Kasumi-1 (cell line): ENCODE results near the gene ZNF534.
"Not testable (repeated sequence)": the region's sequence is repeated elsewhere in the genome, so short reads cannot be mapped to it uniquely, and the experiment has no call there.

ENCODE experiments used
- DNase-seq, 2 experiments: peaks; one replicate each; lab custom pipeline; 2025; lab: John Stamatoyannopoulos, UW

The ZNF534 gene

DNA sequence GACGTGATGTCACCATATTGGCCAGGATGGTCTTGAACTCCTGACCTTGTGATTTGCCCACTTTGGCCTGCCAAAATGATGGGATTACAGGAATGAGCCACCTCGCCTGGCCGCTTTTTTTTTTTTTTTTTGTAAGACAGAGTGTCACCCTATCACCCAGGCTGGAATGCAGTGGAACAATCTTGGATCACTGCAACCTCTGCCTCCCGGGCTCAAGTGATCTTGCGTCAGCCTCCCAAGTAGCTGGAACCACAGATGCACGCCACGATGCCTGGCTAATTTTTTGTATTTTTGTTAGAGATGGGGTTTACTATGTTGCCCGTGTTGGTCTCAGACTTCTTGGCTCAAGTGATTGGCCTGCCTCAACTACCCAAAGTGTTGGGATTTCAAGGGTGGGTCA lies 69.6 kb downstream of the ZNF534 start:
- DNase-seq, result no peak

DNA sequence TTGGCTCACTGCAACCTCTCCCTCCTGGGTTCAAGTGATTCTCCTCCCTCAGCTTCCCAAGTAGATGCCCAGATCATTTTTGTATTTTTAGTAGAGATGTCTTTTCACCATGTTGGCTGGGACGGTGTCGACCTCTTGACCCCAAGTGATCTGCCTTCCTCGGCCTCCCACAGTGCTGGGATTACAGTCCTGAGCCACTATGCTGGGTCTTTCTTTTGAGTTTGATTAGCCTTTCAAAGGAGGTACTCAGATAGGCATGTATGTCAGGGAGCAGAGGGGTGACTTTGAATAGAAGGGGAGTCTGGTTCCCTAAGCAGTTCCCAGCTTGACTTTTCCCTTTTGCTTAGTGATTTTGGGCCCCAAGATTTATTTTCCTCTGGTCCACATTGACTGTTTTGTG lies 71.5 kb downstream of the ZNF534 start:
- DNase-seq, result not testable (repeated sequence)

DNA sequence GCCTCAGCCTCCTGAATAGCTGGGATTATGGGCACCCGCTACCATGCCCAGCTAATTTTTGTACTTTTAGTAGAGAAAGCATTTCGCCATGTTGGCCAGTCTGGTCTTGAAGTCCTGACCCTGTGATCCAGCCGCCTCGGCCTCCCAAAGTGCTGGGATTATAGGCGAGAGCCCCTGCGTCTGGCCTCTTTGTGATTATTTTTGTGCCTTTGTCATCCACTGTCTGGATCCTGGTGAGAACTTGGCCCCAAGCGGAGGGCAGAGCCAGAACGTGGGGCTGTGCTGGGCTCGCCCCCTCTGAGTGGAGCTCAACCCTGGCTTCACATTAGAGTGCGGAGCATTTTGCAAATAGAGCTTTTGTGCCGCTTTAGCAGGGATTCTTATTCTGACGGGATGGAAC lies 72.0 kb downstream of the ZNF534 start:
- not testable (repeated sequence) for DNase-seq
